ENCODE results near the gene FGFRL1. TPM values are rescaled to one million over a fixed set of nuclear protein-coding genes. Genes with fewer than 3 reads are reported as not detected.

FGFRL1 gene
- total RNA-seq, 1 experiment from 2014 or later, result 30.4 TPM

DNA sequence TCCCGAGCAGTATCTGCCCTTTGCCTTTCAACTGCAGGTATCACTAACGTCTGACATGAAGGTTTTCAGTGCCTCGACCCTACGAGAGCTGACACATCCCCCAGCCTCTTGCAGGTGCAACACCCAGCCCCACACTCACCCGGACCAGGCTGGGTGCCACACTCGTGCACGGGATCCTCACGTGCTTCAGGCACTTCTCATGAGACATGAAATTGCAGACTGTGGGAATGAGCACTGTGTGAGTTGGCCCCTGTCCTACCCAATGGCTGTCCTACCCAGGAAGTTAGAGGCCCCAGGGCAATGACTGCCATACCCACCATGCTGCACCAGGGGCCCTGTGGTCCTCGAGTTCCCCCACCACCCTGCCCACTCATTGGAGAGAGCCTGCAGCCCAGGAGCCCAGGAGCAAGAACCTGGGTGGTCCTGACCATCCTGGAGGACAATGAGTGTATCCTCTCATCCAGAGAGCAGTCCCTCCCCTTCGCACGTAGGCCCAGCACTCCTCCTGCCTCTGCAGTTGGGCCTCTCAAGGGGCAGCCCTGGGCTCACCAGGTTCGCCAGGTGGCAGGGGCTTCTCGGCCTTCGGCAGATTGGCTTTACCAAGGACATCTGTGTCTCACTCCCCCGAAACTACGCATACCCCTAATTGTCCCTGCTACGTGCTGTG, 40.4 kb upstream of the FGFRL1 start:
- Histone ChIP-seq H3K27ac (ENCODE audit: low read depth, low read length, poor library complexity, severe bottlenecking) (no peak overlapping the region), H3K4me3 (ENCODE audit: low read depth, low read length, poor library complexity, severe bottlenecking) (no peak overlapping the region), H3K36me3 (ENCODE audit: insufficient read depth, low read length, poor library complexity, severe bottlenecking) (no peaks in the 10 kb centered on the region), H3K27me3 (replicated peaks; ENCODE audit: insufficient read depth, low read depth, low read length, poor library complexity) (no peaks in the 10 kb centered on the region), H3K9me3 (ENCODE audit: low read depth, low read length, poor library complexity, severe bottlenecking) (no peaks in the 10 kb centered on the region), H3K4me1 (ENCODE audit: insufficient read depth, low read length, poor library complexity, severe bottlenecking) (no peaks in the 10 kb centered on the region)
- BruUV-seq (replicated peaks), result no TSS peak
- TF ChIP-seq EZH2 (IDR thresholded peaks at IDR 0.05; ENCODE audit: borderline replicate concordance, low read depth, low read length, poor library complexity, severe bottlenecking), result no peak
- TF ChIP-seq, protein P1, sequence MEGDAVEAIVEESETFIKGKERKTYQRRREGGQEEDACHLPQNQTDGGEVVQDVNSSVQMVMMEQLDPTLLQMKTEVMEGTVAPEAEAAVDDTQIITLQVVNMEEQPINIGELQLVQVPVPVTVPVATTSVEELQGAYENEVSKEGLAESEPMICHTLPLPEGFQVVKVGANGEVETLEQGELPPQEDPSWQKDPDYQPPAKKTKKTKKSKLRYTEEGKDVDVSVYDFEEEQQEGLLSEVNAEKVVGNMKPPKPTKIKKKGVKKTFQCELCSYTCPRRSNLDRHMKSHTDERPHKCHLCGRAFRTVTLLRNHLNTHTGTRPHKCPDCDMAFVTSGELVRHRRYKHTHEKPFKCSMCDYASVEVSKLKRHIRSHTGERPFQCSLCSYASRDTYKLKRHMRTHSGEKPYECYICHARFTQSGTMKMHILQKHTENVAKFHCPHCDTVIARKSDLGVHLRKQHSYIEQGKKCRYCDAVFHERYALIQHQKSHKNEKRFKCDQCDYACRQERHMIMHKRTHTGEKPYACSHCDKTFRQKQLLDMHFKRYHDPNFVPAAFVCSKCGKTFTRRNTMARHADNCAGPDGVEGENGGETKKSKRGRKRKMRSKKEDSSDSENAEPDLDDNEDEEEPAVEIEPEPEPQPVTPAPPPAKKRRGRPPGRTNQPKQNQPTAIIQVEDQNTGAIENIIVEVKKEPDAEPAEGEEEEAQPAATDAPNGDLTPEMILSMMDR (conservative IDR thresholded peaks at IDR 0.05; ENCODE audit: low read depth, low read length), result no peak
- intact Hi-C loops (cut with micrococcal nuclease; ENCODE audit: unreplicated experiment), result no loop called here
- ChIA-PET POLR2A (ENCODE audit: low non-redundant PET) (no interaction called here), CTCF (no interaction called here)
- no peak for DNase-seq (ENCODE audit: low spot score)

- POLR2A ChIA-PET (ENCODE audit: low non-redundant PET), result no interaction called here
These were observed 39.5 kb upstream of the FGFRL1 start for GRCh38 chr4:971666-972500.

DNA sequence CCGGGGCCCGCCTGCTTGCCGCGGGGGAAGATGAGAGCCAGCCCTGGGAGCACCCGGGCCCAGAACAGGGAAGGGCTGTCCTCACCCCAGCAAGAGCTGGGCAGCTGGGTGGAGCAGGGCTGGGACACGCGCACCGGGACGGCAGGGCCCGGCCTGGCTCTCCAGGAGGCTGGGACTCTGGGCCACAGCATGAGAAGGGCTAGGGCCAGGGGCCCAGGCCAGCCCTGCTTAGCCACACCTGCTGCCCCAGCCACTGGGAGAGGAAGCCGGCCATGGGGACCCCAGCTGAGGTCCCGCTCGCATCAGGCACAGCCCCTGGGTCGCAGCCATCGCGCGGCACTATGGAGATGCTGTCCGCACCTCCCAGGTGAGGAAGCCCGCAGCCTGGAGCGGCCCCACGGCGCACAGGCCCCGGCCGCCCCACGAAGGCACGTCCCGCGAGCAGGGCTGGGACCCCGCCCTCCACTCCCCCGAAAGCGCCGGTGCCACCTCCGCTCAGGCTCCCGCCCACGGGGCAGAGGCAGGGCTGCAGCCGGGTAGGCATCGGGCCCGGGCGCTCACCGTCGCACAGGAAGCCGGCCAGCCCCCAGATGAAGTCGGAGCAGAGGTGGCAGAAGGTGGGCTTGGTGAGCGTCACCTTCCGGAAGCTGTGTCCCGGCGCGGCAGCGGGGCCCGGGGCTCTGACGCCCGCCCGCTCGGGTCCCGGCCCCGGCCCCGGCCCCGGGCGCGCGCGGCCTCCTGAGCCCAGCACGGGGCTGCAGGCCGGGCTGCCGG, 38.6 kb upstream of the FGFRL1 start:
- H3K27ac ChIP-seq (ENCODE audit: low read depth, low read length, poor library complexity, severe bottlenecking), result no peak overlapping the region
- POLR2A ChIA-PET (ENCODE audit: low non-redundant PET), result interaction anchor here (0.6 kb wide), 1 partner anchor 374 kb away, joined by 6 read pairs; the partner anchor contains the start of gene UVSSA
- CTCF ChIA-PET, result no interaction called here
- no peaks in the 10 kb centered on the region for H3K36me3 ChIP-seq (ENCODE audit: insufficient read depth, low read length, poor library complexity, severe bottlenecking)
- peak; percentile 19 for DNase-seq (ENCODE audit: low spot score)
- no peaks in the 10 kb centered on the region for H3K27me3 ChIP-seq (replicated peaks; ENCODE audit: insufficient read depth, low read depth, low read length, poor library complexity)
- no peak for TF ChIP-seq EZH2 (IDR thresholded peaks at IDR 0.05; ENCODE audit: borderline replicate concordance, low read depth, low read length, poor library complexity, severe bottlenecking)
- TF ChIP-seq, protein P1 (conservative IDR thresholded peaks at IDR 0.05; ENCODE audit: low read depth, low read length), result no peak
- H3K4me1 ChIP-seq (ENCODE audit: insufficient read depth, low read length, poor library complexity, severe bottlenecking), result no peaks in the 10 kb centered on the region
- no TSS peak for BruUV-seq (replicated peaks)
- H3K9me3 ChIP-seq (ENCODE audit: low read depth, low read length, poor library complexity, severe bottlenecking), result no peaks in the 10 kb centered on the region
- peak overlapping the region; percentile 76 for H3K4me3 ChIP-seq (ENCODE audit: low read depth, low read length, poor library complexity, severe bottlenecking)
- intact Hi-C loops (cut with micrococcal nuclease; ENCODE audit: unreplicated experiment), result no loop called here

More at GRCh38 chr4:971666-972500, 39.5 kb upstream of the FGFRL1 start:
- no peak for DNase-seq (ENCODE audit: low spot score)
- intact Hi-C loops (cut with micrococcal nuclease; ENCODE audit: unreplicated experiment), result no loop called here
- H3K27ac ChIP-seq (ENCODE audit: low read depth, low read length, poor library complexity, severe bottlenecking), result no peak overlapping the region
- no peaks in the 10 kb centered on the region for H3K4me1 ChIP-seq (ENCODE audit: insufficient read depth, low read length, poor library complexity, severe bottlenecking)
- no TSS peak for BruUV-seq (replicated peaks)
- H3K36me3 ChIP-seq (ENCODE audit: insufficient read depth, low read length, poor library complexity, severe bottlenecking), result no peaks in the 10 kb centered on the region
- CTCF ChIA-PET, result no interaction called here
- H3K9me3 ChIP-seq (ENCODE audit: low read depth, low read length, poor library complexity, severe bottlenecking), result no peaks in the 10 kb centered on the region
- H3K4me3 ChIP-seq (ENCODE audit: low read depth, low read length, poor library complexity, severe bottlenecking), result peak overlapping the region; percentile 76
- H3K27me3 ChIP-seq (replicated peaks; ENCODE audit: insufficient read depth, low read depth, low read length, poor library complexity), result no peaks in the 10 kb centered on the region
- TF ChIP-seq, protein P1 (conservative IDR thresholded peaks at IDR 0.05; ENCODE audit: low read depth, low read length), result no peak
- no peak for TF ChIP-seq EZH2 (IDR thresholded peaks at IDR 0.05; ENCODE audit: borderline replicate concordance, low read depth, low read length, poor library complexity, severe bottlenecking)
